Measurements from ENCODE around the gene IL11RA.

DNA sequence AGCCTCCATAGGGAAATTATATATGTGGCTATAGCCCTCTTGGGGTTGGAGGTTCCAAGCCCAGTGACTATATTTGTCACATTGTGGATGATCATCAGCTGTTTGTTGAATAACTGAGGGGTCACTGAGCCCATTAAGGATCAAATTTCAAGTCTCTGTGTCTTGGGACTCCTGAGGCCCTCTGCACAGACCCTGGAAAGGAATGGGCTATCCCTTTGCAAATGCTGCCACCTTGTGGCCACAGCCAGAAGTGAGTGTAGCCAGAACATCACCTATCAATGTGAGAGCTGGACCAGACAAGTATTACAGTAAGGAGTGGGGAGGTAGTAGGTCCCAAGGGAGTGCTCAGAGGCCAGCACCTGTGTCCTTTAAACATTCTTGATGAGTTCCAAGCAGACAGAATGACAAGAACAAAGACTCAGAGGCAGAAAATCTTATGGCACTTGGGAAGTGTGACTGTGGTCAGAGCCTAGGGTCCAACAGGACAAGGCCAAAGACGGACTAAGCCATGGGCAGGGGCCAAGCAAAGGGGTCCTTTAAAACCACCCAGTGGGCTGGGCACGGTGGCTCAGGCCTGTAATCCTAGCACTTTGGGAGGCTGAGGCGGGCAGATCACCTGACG lies 48.3 kb upstream of the IL11RA start:
- TF ChIP-seq, protein P1, sequence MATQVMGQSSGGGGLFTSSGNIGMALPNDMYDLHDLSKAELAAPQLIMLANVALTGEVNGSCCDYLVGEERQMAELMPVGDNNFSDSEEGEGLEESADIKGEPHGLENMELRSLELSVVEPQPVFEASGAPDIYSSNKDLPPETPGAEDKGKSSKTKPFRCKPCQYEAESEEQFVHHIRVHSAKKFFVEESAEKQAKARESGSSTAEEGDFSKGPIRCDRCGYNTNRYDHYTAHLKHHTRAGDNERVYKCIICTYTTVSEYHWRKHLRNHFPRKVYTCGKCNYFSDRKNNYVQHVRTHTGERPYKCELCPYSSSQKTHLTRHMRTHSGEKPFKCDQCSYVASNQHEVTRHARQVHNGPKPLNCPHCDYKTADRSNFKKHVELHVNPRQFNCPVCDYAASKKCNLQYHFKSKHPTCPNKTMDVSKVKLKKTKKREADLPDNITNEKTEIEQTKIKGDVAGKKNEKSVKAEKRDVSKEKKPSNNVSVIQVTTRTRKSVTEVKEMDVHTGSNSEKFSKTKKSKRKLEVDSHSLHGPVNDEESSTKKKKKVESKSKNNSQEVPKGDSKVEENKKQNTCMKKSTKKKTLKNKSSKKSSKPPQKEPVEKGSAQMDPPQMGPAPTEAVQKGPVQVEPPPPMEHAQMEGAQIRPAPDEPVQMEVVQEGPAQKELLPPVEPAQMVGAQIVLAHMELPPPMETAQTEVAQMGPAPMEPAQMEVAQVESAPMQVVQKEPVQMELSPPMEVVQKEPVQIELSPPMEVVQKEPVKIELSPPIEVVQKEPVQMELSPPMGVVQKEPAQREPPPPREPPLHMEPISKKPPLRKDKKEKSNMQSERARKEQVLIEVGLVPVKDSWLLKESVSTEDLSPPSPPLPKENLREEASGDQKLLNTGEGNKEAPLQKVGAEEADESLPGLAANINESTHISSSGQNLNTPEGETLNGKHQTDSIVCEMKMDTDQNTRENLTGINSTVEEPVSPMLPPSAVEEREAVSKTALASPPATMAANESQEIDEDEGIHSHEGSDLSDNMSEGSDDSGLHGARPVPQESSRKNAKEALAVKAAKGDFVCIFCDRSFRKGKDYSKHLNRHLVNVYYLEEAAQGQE (IDR thresholded peaks at IDR 0.05; ENCODE audit: insufficient read depth in 1 of 2, low read depth in 2 of 2, low read length in 2 of 2), result no peak
- TF ChIP-seq POLR2AphosphoS5 (IDR thresholded peaks at IDR 0.05; ENCODE audit: low read depth, low read length), result no peak
- no peak for TF ChIP-seq TAF1 (IDR thresholded peaks at IDR 0.05; ENCODE audit: borderline replicate concordance, insufficient read depth, low read length)
- no peak for TF ChIP-seq SIN3A (IDR thresholded peaks at IDR 0.05; ENCODE audit: borderline replicate concordance, insufficient read depth, low read length)
- no peak for TF ChIP-seq FOXP2 (optimal IDR thresholded peaks at IDR 0.05; ENCODE audit: borderline replicate concordance, extremely low read depth, extremely low read length, insufficient read depth)
